K562 (cell line): ENCODE measurements around the gene STIM1. TPM values are rescaled to one million over a fixed set of nuclear protein-coding genes. Genes with fewer than 3 reads are reported as not detected.

Experiments used
- FIP1L1 ChIP-seq: fragments of 200-400 bp; formaldehyde crosslinking; IDR thresholded peaks from 2 replicates; pipeline ENCODE4 v1.6.1; 2018; ENCODE audit warnings: mild to moderate bottlenecking, low read depth, low read length; ENCODE audit not compliant: poor library complexity, severe bottlenecking
- HDAC8 ChIP-seq: fragments of 450-650 bp; IDR thresholded peaks from 2 replicates; pipeline ENCODE4 v1.6.1; 2016; ENCODE audit warnings: mild to moderate bottlenecking, missing genetic modification characterization, moderate library complexity, missing compliant biosample characterization
- NCOA4 ChIP-seq: fragments of 450-650 bp; IDR thresholded peaks from 2 replicates; pipeline ENCODE4 v1.6.1; 2018; ENCODE audit warnings: mild to moderate bottlenecking; ENCODE audit not compliant: partially characterized antibody
- PTBP1 ChIP-seq: fragments of 200-400 bp; formaldehyde crosslinking; IDR thresholded peaks from 2 replicates; pipeline ENCODE4 v1.6.1; 2017; ENCODE audit warnings: low read depth, low read length
- SOX6 ChIP-seq: fragments of 450-650 bp; IDR thresholded peaks from 2 replicates; pipeline ENCODE4 v1.6.1; 2014; ENCODE audit warnings: mild to moderate bottlenecking
- SRSF9 ChIP-seq: fragments of 200-400 bp; formaldehyde crosslinking; IDR thresholded peaks from 2 replicates; pipeline ENCODE4 v1.6.1; 2017; ENCODE audit warnings: low read depth, low read length, borderline replicate concordance
- ZNF197 ChIP-seq: fragments of 200-800 bp; sonication (Bioruptor generic); IDR thresholded peaks from 2 replicates; pipeline ENCODE4 v1.6.1; 2016; ENCODE audit warnings: low read depth, missing genetic modification characterization, missing compliant biosample characterization
- polyA plus RNA-seq, 8 experiments: library from polyadenylated mRNA; depleted of rRNA in 4 of 8; stranded (reverse) in 5 of 8; unstranded in 3 of 8; fragments of >200 nt; fragmentation: Nextera tagmentation in 2 of 8; fragmentation: Illumina TruSeq in 1 of 8; extraction: Ambion mirVana in 2 of 8; extraction: Trizol in 1 of 8; gene quantifications; 2 replicates each; pipeline versions ENCODE4 v1.2.1 to v1.2.3, GENCODE V29; 2011 to 2014; ENCODE audit warnings: inconsistent platforms in 1 of 8, missing spikeins in 1 of 8
- total RNA-seq, 7 experiments: library from RNA; depleted of rRNA in 6 of 7; stranded (reverse); fragments of >200 nt in 6 of 7; fragmentation: Illumina TruSeq in 2 of 7; extraction: Trizol in 2 of 7; gene quantifications; 2 replicates each; pipeline versions ENCODE4 v1.2.1 to v1.2.3, GENCODE V29; 2011 to 2021; ENCODE audit warnings: low replicate concordance in 1 of 7
- TF ChIP-seq, protein P1 (sequence below), 2 experiments: fragments of 450-650 bp; formaldehyde crosslinking in 1 of 2; IDR thresholded peaks; 2 replicates each; pipeline versions ENCODE4 v1.4.0 to v1.6.1; 2014 to 2020; ENCODE audit warnings: mild to moderate bottlenecking in 2 of 2, borderline replicate concordance in 1 of 2, low read depth in 1 of 2
- TF ChIP-seq, protein P2 (sequence below): fragments of 250-450 bp; sonication (Bioruptor Pico); IDR thresholded peaks from 2 replicates; pipeline ENCODE4 v1.5.1; 2021; ENCODE audit warnings: mild to moderate bottlenecking
- TF ChIP-seq, protein P3 (sequence below): IDR thresholded peaks from 2 replicates; pipeline ENCODE4 v1.6.1; 2012; ENCODE audit warnings: low read depth, low read length, improper control_type of control experiment, borderline replicate concordance
- TF ChIP-seq, protein P4 (sequence below): fragments of 450-650 bp; formaldehyde crosslinking; IDR thresholded peaks from 2 replicates; pipeline ENCODE4 v1.4.0; 2020; ENCODE audit warnings: mild to moderate bottlenecking, moderate library complexity

The STIM1 gene
- total and polyA plus RNA-seq, 9 of the 15 experiments (the other 6 are each of a cell fraction or from before 2014, with no cell fraction given) = 7.7 to 50.5 (median 22.5) TPM

DNA sequence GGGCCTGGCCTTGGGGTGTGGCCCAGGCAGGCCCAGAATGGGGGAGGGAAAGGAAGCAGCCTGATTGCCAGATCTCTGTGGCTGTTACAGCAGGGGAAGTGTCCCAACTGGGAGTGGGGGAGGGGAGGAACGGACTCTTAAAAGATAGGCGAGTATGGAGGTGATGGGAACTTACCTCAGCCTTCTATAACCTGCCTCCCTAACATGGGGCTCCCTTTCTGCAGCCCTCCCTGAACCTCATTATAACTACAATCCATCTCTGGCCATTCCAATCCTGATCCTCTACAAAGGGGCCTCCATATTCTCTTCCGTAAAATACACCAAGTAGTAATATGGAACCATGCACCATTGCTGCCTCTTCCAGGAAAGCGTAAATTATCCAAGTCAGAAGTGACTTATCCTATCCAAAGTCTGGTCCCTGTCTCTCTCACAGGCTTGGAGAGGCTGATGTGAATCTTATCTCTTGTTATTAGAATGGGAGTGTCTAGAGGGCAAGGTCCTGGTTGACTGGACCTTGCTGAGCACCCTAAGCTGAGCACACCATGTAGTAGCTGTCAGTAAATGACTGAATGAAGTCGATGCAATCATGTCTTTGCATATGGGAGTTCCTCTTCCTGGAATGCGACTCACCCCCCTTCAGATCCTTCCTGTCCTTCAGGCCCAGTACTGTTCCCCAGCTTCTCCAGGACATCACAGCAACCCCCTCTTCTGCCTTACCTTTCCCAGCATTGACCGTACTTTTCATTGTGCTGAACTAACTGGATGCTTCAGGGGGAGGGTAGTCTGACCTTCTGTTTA is 20.6 kb upstream of the STIM1 start (continued):
- TF ChIP-seq, protein P1, sequence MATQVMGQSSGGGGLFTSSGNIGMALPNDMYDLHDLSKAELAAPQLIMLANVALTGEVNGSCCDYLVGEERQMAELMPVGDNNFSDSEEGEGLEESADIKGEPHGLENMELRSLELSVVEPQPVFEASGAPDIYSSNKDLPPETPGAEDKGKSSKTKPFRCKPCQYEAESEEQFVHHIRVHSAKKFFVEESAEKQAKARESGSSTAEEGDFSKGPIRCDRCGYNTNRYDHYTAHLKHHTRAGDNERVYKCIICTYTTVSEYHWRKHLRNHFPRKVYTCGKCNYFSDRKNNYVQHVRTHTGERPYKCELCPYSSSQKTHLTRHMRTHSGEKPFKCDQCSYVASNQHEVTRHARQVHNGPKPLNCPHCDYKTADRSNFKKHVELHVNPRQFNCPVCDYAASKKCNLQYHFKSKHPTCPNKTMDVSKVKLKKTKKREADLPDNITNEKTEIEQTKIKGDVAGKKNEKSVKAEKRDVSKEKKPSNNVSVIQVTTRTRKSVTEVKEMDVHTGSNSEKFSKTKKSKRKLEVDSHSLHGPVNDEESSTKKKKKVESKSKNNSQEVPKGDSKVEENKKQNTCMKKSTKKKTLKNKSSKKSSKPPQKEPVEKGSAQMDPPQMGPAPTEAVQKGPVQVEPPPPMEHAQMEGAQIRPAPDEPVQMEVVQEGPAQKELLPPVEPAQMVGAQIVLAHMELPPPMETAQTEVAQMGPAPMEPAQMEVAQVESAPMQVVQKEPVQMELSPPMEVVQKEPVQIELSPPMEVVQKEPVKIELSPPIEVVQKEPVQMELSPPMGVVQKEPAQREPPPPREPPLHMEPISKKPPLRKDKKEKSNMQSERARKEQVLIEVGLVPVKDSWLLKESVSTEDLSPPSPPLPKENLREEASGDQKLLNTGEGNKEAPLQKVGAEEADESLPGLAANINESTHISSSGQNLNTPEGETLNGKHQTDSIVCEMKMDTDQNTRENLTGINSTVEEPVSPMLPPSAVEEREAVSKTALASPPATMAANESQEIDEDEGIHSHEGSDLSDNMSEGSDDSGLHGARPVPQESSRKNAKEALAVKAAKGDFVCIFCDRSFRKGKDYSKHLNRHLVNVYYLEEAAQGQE (IDR thresholded peaks at IDR 0.05; ENCODE audit: borderline replicate concordance) = peak; percentile 57; the same call in 1 of the 2 replicates
- TF ChIP-seq, protein P1 (CRISPR knock-in tag; IDR thresholded peaks at IDR 0.05; ENCODE audit: low read depth) = no peak
- TF ChIP-seq SRSF9 (no peak), NCOA4 (no peak), FIP1L1 (no peak), ZNF197 (peak; percentile 42; the same call in 1 of the 2 replicates), SOX6 (peak; percentile 76), PTBP1 (no peak), HDAC8 (tag) (no peak)
- TF ChIP-seq, protein P2, sequence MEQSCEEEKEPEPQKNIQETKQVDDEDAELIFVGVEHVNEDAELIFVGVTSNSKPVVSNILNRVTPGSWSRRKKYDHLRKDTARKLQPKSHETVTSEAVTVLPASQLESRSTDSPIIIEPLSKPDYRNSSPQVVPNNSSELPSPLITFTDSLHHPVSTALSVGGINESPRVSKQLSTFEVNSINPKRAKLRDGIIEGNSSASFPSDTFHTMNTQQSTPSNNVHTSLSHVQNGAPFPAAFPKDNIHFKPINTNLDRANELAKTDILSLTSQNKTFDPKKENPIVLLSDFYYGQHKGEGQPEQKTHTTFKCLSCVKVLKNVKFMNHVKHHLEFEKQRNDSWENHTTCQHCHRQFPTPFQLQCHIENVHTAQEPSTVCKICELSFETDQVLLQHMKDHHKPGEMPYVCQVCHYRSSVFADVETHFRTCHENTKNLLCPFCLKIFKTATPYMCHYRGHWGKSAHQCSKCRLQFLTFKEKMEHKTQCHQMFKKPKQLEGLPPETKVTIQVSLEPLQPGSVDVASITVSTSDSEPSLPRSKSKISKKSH (CRISPR knock-in tag) = no peak
- TF ChIP-seq, protein P3, sequence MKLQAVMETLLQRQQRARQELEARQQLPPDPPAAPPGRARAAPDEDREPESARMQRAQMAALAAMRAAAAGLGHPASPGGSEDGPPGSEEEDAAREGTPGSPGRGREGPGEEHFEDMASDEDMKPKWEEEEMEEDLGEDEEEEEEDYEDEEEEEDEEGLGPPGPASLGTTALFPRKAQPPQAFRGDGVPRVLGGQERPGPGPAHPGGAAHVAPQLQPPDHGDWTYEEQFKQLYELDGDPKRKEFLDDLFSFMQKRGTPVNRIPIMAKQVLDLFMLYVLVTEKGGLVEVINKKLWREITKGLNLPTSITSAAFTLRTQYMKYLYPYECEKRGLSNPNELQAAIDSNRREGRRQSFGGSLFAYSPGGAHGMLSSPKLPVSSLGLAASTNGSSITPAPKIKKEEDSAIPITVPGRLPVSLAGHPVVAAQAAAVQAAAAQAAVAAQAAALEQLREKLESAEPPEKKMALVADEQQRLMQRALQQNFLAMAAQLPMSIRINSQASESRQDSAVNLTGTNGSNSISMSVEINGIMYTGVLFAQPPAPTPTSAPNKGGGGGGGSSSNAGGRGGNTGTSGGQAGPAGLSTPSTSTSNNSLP = peak; percentile 68
- TF ChIP-seq, protein P4, sequence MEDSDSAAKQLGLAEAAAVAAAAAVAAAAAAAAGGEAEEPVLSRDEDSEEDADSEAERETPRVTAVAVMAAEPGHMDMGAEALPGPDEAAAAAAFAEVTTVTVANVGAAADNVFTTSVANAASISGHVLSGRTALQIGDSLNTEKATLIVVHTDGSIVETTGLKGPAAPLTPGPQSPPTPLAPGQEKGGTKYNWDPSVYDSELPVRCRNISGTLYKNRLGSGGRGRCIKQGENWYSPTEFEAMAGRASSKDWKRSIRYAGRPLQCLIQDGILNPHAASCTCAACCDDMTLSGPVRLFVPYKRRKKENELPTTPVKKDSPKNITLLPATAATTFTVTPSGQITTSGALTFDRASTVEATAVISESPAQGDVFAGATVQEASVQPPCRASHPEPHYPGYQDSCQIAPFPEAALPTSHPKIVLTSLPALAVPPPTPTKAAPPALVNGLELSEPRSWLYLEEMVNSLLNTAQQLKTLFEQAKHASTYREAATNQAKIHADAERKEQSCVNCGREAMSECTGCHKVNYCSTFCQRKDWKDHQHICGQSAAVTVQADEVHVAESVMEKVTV (CRISPR knock-in tag) = no peak
